Immature natural killer cell (primary cell): ENCODE measurements around the gene TBC1D22A. TPM values are rescaled to one million over a fixed set of nuclear protein-coding genes. Genes with fewer than 3 reads are reported as not detected.
A peak's percentile ranks its signal among the peaks of the same experiment; 100 is the strongest.
"Not testable (repeated sequence)": the region's sequence is repeated elsewhere in the genome, so short reads cannot be mapped to it uniquely, and the experiment has no call there.

Experiments used
- DNase-seq, 3 donors: peaks; one replicate each; pipeline ENCODE4 v3.0.0; 2022; ENCODE audit warnings: mixed read lengths in 1 of 3
- H3K27ac Mint-ChIP-seq, 6 donors: one replicate each; pipeline ENCODE4 v1.8.0; 2020; ENCODE audit warnings: mixed read lengths in 6 of 6, mild to moderate bottlenecking in 5 of 6, inconsistent platforms in 4 of 6, moderate library complexity in 3 of 6
- H3K27me3 Mint-ChIP-seq, 3 donors: one replicate each; pipeline ENCODE4 v1.8.0; 2020 to 2021; ENCODE audit warnings: low read depth in 3 of 3, mild to moderate bottlenecking in 3 of 3, mixed read lengths in 3 of 3, moderate library complexity in 3 of 3, inconsistent platforms in 1 of 3
- H3K36me3 Mint-ChIP-seq, 3 donors: one replicate each; pipeline ENCODE4 v1.8.0; 2020; ENCODE audit warnings: mixed read lengths in 3 of 3, inconsistent platforms in 2 of 3, mild to moderate bottlenecking in 2 of 3
- H3K4me1 Mint-ChIP-seq, 2 donors: one replicate each; pipeline ENCODE4 v1.8.0; 2020; ENCODE audit warnings: inconsistent platforms in 2 of 2, mild to moderate bottlenecking in 2 of 2, mixed read lengths in 2 of 2, moderate library complexity in 1 of 2
- H3K4me3 Mint-ChIP-seq, 5 donors: one replicate each; pipeline ENCODE4 v1.8.0; 2020; ENCODE audit warnings: mild to moderate bottlenecking in 5 of 5, mixed read lengths in 5 of 5, inconsistent platforms in 3 of 5, moderate library complexity in 3 of 5
- H3K9me3 Mint-ChIP-seq, 6 donors: one replicate each; pipeline ENCODE4 v1.8.0; 2020; ENCODE audit warnings: mild to moderate bottlenecking in 6 of 6, mixed read lengths in 6 of 6, inconsistent platforms in 4 of 6, moderate library complexity in 3 of 6
- polyA plus RNA-seq, 3 donors: library from polyadenylated mRNA; unstranded; fragments of 300-500 nt; fragmentation: Illumina TruSeq; gene quantifications; one replicate each; pipeline ENCODE4 v1.2.3, GENCODE V29; 2021

The TBC1D22A gene
- polyA plus RNA-seq, 3 donors from 2014 or later = 20.6 to 28.0 (median 24.0) TPM

GRCh38 chr22:47112994-47113852 is 350.8 kb downstream of the TBC1D22A start:
- H3K9me3 Mint-ChIP-seq = no peaks in the 10 kb centered on the region
- peaks cover 0 to 5% (median 3%) of the 10 kb centered on the region in 3 donors for H3K27me3 Mint-ChIP-seq
- H3K4me1 Mint-ChIP-seq = no peaks in the 10 kb centered on the region
- no peak for DNase-seq
- H3K27ac Mint-ChIP-seq = peak overlapping the region in 1 of 6 donors; percentile 46
- no peak overlapping the region for H3K4me3 Mint-ChIP-seq
- H3K36me3 Mint-ChIP-seq = peaks cover 4 to 16% (median 14%) of the 10 kb centered on the region in 3 donors

DNA sequence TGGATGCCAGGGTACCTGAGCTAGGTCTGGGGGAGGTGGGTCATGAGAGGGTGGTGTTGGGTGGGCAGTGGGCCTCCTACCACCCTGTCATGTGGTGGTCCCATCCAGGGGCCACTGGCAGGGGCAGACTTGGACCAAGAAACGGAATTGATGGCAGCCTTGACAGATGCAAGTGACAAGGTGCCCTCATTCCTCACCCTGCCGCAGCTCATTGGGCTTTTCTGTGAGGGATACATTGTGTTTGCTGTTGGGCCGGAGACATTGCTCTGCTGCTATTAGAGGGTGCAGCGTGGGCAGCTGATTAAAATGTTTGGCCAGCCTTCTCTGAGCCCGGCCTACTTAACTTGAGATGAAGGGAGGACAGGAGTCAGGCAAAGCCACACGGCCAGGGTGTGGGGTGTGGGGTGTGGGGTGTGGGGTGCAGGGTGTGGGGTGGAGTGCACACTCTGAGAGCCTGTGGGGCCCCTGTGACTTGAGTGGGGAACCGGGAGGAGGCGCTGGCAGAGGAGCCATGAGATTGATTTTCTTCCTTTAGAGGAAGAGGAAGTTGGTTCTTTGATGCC is 351.5 kb downstream of the TBC1D22A start:
- Mint-ChIP-seq H3K4me1 (no peaks in the 10 kb centered on the region), H3K36me3 (peaks cover 4 to 16% (median 14%) of the 10 kb centered on the region in 3 donors), H3K9me3 (no peaks in the 10 kb centered on the region), H3K4me3 (no peak overlapping the region), H3K27me3 (peaks cover 0 to 5% (median 3%) of the 10 kb centered on the region in 3 donors), H3K27ac (peak overlapping the region in 1 of 6 donors; percentile 46)
- DNase-seq = no peak

GRCh38 chr22:47114813-47115517 is 352.5 kb downstream of the TBC1D22A start:
- no peaks in the 10 kb centered on the region for H3K9me3 Mint-ChIP-seq
- no peak for DNase-seq
- no peak overlapping the region for H3K27ac Mint-ChIP-seq
- peaks cover 4 to 14% (median 10%) of the 10 kb centered on the region in 3 donors for H3K36me3 Mint-ChIP-seq
- H3K4me3 Mint-ChIP-seq = no peak overlapping the region
- H3K27me3 Mint-ChIP-seq = peaks cover 0 to 5% (median under 1%) of the 10 kb centered on the region in 3 donors
- H3K4me1 Mint-ChIP-seq = no peaks in the 10 kb centered on the region

- Mint-ChIP-seq H3K27me3 (peaks cover 0 to 5% (median 0%) of the 10 kb centered on the region in 3 donors), H3K27ac (no peak overlapping the region), H3K4me3 (no peak overlapping the region), H3K36me3 (peaks cover 4 to 14% (median 10%) of the 10 kb centered on the region in 3 donors), H3K4me1 (no peaks in the 10 kb centered on the region), H3K9me3 (no peaks in the 10 kb centered on the region)
- no peak for DNase-seq
These were observed 353.1 kb downstream of the TBC1D22A start for GRCh38 chr22:47115518-47115890.

- Mint-ChIP-seq H3K27ac (no peak overlapping the region), H3K9me3 (no peaks in the 10 kb centered on the region), H3K4me3 (no peak overlapping the region)
These were observed 353.5 kb downstream of the TBC1D22A start for GRCh38 chr22:47115921-47116320.

GRCh38 chr22:47116426-47117341 is 354.2 kb downstream of the TBC1D22A start:
- Mint-ChIP-seq H3K9me3 (no peaks in the 10 kb centered on the region), H3K4me3 (no peak overlapping the region), H3K27me3 (peaks cover 0 to 5% (median 0%) of the 10 kb centered on the region in 3 donors), H3K36me3 (peaks cover 0 to 4% (median 4%) of the 10 kb centered on the region in 3 donors), H3K4me1 (no peaks in the 10 kb centered on the region), H3K27ac (no peak overlapping the region)
- DNase-seq = no peak

More at GRCh38 chr22:47115921-47116320, 353.5 kb downstream of the TBC1D22A start:
- Mint-ChIP-seq H3K36me3 (peaks cover 4 to 10% (median 10%) of the 10 kb centered on the region in 3 donors), H3K4me1 (no peaks in the 10 kb centered on the region), H3K27me3 (peaks cover 0 to 5% (median 0%) of the 10 kb centered on the region in 3 donors)
- no peak for DNase-seq

GRCh38 chr22:47117442-47117841 is 355.0 kb downstream of the TBC1D22A start:
- H3K4me3 Mint-ChIP-seq, H3K36me3 Mint-ChIP-seq, H3K9me3 Mint-ChIP-seq, DNase-seq, H3K27me3 Mint-ChIP-seq, H3K4me1 Mint-ChIP-seq, H3K27ac Mint-ChIP-seq: not testable (repeated sequence)

DNA sequence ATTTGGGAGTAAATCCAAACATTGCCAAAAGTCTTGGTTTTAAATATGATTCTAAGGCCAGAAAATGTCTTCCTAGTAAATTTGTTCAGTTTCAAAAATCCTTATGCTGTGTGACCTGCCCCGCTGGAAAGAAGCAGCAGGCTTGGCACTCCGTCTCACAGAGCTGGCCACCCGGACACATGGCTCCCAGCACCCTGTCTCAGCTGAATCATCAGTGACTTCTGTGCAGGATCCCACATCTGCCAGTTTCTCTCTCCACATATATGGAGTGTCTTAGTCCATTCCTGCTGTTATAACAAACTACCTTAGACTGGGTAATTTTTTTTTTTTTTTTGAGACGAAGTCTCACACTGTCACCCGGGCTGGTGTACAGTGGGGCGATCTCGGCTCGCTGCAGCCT is 356.7 kb downstream of the TBC1D22A start:
- Mint-ChIP-seq H3K27me3 (peaks cover 0 to 2% (median 0%) of the 10 kb centered on the region in 3 donors), H3K36me3 (peaks cover 0 to 4% (median 3%) of the 10 kb centered on the region in 3 donors), H3K4me1 (peaks cover 0 to 4% of the 10 kb centered on the region in 2 donors), H3K27ac (no peak overlapping the region), H3K9me3 (no peaks in the 10 kb centered on the region), H3K4me3 (no peak overlapping the region)
- no peak for DNase-seq

DNA sequence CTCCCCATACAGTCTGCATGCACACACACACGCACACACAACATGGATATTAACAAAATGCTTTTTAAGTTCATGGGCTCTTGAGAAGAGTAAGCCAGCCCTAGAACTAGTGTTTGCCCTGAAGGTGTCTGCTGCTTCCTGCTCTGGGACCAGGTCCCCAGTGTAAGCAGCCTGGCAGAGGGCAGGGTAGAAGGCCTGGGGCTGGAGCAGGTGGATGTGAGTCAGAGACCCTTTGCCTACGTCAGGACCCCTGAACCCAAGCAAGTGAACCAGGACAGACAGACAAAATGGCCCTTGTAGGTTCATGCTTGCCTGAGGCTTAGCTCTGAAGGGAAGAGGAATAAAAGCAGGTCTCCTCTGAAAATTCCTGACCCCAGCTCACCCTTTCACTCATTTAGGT is 357.9 kb downstream of the TBC1D22A start:
- Mint-ChIP-seq H3K4me3 (no peak overlapping the region), H3K27me3 (peaks cover 0 to 2% (median 0%) of the 10 kb centered on the region in 3 donors), H3K4me1 (peaks cover 2 to 4% of the 10 kb centered on the region in 2 donors), H3K9me3 (no peaks in the 10 kb centered on the region), H3K27ac (no peak overlapping the region), H3K36me3 (peaks cover 0 to 4% (median 0%) of the 10 kb centered on the region in 3 donors)
- no peak for DNase-seq

- no peak for DNase-seq
- H3K4me3 Mint-ChIP-seq = no peak overlapping the region
- H3K27me3 Mint-ChIP-seq = no peaks in the 10 kb centered on the region
- H3K4me1 Mint-ChIP-seq = peaks cover 4 to 6% of the 10 kb centered on the region in 2 donors
- H3K36me3 Mint-ChIP-seq = peaks cover 0 to 3% (median 0%) of the 10 kb centered on the region in 3 donors
- H3K27ac Mint-ChIP-seq = no peak overlapping the region
- H3K9me3 Mint-ChIP-seq = no peaks in the 10 kb centered on the region
These were observed 359.3 kb downstream of the TBC1D22A start for GRCh38 chr22:47121791-47122190.

DNA sequence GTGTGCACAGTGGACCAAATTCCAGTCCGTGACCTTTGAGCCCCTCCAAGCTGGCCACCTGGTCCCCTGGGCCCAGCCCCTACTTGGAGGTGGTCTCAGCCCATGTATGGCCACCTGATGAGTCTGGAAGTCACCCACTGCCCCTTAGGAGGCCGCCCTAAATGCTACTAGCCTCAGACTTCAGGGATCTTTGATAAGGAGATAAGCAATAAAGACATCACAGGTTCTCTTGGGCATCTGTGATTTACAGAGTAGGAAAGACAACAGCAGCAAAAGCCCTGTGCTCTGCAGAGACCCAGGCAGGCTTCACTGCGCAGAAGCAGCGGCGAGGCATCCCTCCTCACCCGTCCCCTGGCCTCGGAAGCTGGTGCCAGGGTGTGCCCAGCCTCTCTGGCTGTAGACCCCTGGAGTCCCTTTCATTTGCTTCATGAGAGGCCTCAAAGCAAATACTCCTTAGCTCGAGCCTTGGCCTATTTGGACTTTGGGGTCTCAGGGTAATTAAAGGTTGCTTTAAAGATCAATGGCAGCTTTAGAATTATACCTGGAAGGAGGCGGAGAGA is 360.1 kb downstream of the TBC1D22A start:
- H3K36me3 Mint-ChIP-seq = no peaks in the 10 kb centered on the region
- no peaks in the 10 kb centered on the region for H3K9me3 Mint-ChIP-seq
- DNase-seq = no peak
- no peak overlapping the region for H3K4me3 Mint-ChIP-seq
- no peak overlapping the region for H3K27ac Mint-ChIP-seq
- H3K27me3 Mint-ChIP-seq = peaks cover 0 to 1% (median 0%) of the 10 kb centered on the region in 3 donors
- peaks cover 4 to 7% of the 10 kb centered on the region in 2 donors for H3K4me1 Mint-ChIP-seq

DNA sequence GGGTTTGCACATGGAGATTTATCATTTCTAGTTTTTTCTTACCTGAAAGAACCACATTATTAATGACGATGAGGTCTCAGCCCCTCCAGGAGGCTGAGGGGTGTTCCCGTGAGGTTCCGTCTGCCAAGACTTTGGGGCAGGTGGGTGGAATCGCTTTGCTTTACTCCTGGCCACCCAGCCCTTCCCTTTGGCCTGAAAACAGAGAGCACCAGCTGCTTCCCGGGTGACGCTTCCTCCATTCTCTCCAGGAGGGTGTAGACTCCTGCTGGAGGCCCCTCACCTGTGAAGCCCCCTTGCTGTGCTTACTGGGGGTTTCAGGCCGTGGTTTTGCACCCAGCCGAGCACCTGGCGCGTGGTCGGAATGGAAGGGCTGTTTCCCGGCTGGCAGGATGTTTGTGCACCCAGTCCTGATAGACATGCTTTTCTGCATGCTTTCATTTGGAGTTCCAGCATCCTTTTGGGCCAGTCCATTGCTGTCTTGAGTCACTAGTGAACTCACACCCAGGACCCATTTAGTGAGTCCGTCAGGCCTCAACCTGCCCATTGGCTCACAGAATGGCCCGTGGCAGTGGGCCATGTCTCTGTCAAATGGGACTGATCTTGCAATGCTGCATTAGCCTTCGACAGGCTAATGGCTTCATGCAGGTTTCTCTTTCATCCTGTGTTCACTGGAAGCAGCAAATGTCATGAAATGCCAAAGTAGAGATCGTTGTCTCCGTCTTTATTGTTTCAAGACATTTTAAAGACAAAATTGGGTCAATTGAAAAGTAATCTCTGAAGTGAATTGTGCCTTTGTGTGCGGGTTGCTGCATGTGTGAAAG is 360.8 kb downstream of the TBC1D22A start:
- H3K27me3 Mint-ChIP-seq = peaks cover 0 to 1% (median 0%) of the 10 kb centered on the region in 3 donors
- no peak overlapping the region for H3K4me3 Mint-ChIP-seq
- no peak for DNase-seq
- H3K27ac Mint-ChIP-seq = peak overlapping the region in 4 of 6 donors; percentile 8 to 41 (median 32)
- H3K36me3 Mint-ChIP-seq = no peaks in the 10 kb centered on the region
- no peaks in the 10 kb centered on the region for H3K9me3 Mint-ChIP-seq
- peaks cover 4 to 7% of the 10 kb centered on the region in 2 donors for H3K4me1 Mint-ChIP-seq
